GM12878 (cell line): Measurements from ENCODE around the gene GRIK1.

ENCODE experiments used
- BRCA1 ChIP-seq: IDR thresholded peaks from 2 replicates; pipeline ENCODE4 v1.6.1; 2011; ENCODE audit warnings: low read depth, low read length, improper control_type of control experiment
- ESRRA ChIP-seq: IDR thresholded peaks from 2 replicates; pipeline ENCODE4 v1.6.1; 2012; ENCODE audit warnings: mild to moderate bottlenecking, low read length, improper control_type of control experiment
- SPI1 ChIP-seq: IDR thresholded peaks from 2 replicates; pipeline ENCODE4 v1.6.1; 2011; ENCODE audit warnings: low read depth, mild to moderate bottlenecking, low read length, moderate library complexity, borderline replicate concordance; ENCODE audit not compliant: insufficient read depth
- TAF1 ChIP-seq: IDR thresholded peaks from 2 replicates; pipeline ENCODE4 v1.6.1; 2011; ENCODE audit warnings: mild to moderate bottlenecking, low read depth, low read length, borderline replicate concordance
- TCF12 ChIP-seq: IDR thresholded peaks from 2 replicates; pipeline ENCODE4 v1.6.1; 2011; ENCODE audit warnings: low read depth, mild to moderate bottlenecking, low read length
- ZNF207 ChIP-seq: fragments of 450-650 bp; IDR thresholded peaks from 2 replicates; pipeline ENCODE4 v1.6.1; 2014; ENCODE audit warnings: antibody characterized with exemption, mild to moderate bottlenecking, borderline replicate concordance
- TF ChIP-seq, protein P1 (sequence below), 3 experiments: IDR thresholded peaks in 2 of 3; conservative IDR thresholded peaks in 1 of 3; 2 replicates each; pipeline ENCODE4 v1.5.1; 2011; ENCODE audit warnings: low read depth in 3 of 3, low read length in 3 of 3, mild to moderate bottlenecking in 3 of 3, control low read depth in 2 of 3, moderate library complexity in 2 of 3, inconsistent platforms in 1 of 3, mixed read lengths in 1 of 3; ENCODE audit not compliant: control insufficient read depth in 2 of 3, insufficient read depth in 1 of 3; ENCODE audit errors: extremely low read depth in 1 of 3

DNA sequence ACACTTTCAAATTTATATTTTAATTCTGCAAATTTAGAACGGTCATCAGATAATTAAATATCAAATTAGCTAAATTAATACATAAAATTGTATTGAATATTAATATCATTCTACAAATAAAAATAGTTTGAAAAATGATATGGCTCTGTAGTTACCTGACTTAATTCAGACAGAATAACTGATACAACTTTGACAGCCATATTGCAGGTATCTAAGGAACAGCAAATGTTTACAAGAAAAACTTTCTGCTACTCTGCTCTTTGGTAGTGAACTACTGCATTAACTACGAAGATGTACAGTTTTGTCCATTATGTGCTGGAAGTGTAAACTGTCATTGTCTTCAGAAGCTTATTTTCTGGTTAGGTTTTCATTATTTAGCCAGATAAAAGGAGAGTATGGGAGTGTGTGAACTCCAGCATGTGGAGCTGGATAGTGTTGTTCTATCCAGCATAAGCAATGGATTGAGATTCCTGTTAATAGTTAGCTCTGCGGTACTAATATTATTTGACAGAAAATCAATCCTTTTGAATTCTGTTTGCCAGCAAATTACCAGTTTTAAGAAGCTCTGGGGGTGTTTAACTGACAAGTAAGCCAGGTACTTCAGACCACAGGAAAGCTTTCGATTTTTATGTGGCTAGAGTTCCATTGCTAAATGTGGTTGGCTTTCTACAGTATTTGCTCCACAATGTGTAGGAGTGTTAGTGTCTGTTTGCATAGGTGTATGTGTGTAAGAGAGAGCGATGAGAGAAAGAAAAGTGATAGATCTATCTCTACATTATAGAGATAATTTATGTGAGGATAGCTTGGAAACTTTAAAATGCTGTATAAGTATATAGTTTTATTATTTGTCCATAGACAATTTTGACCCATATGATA, 247.9 kb downstream of the GRIK1 start:
- no peak for TF ChIP-seq ESRRA
- no peak for TF ChIP-seq TAF1
- no peak for TF ChIP-seq TCF12
- no peak for TF ChIP-seq SPI1
- no peak for TF ChIP-seq BRCA1
- TF ChIP-seq, protein P1, sequence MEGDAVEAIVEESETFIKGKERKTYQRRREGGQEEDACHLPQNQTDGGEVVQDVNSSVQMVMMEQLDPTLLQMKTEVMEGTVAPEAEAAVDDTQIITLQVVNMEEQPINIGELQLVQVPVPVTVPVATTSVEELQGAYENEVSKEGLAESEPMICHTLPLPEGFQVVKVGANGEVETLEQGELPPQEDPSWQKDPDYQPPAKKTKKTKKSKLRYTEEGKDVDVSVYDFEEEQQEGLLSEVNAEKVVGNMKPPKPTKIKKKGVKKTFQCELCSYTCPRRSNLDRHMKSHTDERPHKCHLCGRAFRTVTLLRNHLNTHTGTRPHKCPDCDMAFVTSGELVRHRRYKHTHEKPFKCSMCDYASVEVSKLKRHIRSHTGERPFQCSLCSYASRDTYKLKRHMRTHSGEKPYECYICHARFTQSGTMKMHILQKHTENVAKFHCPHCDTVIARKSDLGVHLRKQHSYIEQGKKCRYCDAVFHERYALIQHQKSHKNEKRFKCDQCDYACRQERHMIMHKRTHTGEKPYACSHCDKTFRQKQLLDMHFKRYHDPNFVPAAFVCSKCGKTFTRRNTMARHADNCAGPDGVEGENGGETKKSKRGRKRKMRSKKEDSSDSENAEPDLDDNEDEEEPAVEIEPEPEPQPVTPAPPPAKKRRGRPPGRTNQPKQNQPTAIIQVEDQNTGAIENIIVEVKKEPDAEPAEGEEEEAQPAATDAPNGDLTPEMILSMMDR (IDR thresholded peaks at IDR 0.05 in 2 of 3, conservative IDR thresholded peaks at IDR 0.05 in 1 of 3; ENCODE audit: control insufficient read depth in 2 of 3, extremely low read depth in 1 of 3, insufficient read depth in 1 of 3, low read depth in 3 of 3, low read length in 3 of 3) = no peak
- TF ChIP-seq ZNF207 = no peak
